GM19467 (cell line): ENCODE results near the gene CERS6.
A peak's percentile ranks its signal among the peaks of the same experiment; 100 is the strongest.

Source experiments
- ATAC-seq: cut with Tn5 transposase; IDR thresholded peaks from one replicate; pipeline ENCODE4 v1.9.1; 2021; ENCODE audit warnings: mild to moderate bottlenecking, moderate library complexity; ENCODE audit not compliant: unreplicated experiment

Gene CERS6

DNA sequence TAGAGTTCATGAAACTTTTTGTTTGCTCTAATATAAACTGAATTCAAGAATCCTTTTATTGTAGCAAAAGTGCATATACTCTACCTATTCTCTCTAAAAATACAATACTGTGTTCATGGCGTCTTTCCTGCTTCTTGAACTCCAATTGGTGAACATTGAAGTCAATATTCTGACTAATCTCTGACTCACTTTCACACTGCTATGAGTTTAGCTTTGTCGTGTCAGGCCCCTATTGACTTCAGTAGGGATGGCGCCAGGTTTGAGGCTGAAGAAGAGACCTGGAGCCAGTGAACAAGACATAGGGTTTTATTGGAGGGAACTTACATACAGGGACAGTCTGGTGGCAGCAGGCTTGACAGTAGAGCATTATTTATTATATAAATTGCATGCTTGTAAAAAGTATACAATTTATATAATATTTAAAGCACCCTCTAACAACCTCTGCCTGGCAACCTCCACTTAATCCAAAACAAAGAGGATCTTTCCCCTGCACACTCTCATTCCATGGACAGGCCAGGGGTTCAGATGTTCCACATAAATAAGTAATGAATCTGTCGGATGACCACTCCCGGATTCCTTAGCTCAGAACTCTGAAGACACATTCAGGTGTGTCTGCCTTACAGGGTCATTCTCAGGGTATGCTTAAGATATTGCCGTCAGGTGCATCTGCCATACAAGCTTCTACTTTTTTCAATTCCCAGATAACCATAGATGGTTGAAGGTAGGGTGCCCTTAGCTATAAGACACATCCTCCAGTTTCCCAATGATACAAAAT is 141.0 kb downstream of the CERS6 start:
- no peak for ATAC-seq

DNA sequence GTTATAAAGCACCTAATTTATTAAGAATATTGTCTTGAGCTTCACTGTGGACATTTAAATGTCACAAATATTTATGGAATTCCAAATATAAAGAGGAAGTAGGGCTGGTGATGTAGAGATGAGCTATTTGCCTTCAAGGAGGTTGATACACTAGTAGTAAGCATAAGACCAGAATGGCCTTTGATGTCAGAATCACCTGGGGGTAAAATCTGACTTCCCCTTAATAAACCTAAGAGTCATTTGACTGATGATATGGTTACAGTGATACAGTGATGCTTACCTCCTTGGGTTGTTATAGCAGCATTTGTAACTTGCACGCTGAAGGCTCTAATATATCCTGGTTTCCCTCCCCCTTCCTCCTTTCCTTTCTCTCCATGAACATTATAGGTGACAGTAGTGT is 143.7 kb downstream of the CERS6 start:
- ATAC-seq: no peak

DNA sequence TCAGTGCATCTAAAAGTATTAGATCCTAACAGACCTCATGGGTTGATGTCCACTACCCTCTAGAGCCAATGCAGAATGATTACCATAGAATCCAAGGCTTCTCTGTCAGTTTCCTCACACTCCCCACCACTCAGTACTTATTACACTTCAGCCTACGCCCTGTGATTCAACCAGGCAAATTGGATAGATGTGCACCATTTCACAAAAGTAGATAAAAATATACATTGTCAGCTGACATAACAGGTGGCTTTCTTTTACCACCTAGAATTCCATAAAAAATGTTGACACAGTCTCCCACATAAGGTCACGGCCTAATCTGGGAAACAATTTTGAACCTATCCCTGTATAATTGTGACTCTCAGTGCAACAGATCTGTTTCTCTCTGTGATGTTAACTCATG is 144.9 kb downstream of the CERS6 start:
- ATAC-seq: no peak

DNA sequence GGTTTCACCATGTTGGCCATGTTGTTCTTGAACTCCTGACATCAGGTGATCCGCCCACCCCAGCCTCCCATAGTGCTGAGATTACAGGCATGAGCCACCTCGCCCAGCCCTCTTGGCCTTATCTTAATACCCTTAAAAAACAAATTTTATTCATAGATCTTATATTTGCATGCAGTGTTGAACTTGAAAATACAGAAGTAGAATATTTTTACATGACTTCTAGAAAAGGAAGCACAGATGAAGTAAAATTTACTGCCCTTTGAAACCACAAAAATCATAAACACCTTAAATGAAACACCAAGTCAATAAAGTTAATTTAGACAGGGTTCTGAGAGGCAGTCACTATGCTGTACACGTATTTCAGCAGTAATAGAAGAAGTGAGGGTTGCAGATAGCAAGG is 145.7 kb downstream of the CERS6 start:
- peak; percentile 64 for ATAC-seq

DNA sequence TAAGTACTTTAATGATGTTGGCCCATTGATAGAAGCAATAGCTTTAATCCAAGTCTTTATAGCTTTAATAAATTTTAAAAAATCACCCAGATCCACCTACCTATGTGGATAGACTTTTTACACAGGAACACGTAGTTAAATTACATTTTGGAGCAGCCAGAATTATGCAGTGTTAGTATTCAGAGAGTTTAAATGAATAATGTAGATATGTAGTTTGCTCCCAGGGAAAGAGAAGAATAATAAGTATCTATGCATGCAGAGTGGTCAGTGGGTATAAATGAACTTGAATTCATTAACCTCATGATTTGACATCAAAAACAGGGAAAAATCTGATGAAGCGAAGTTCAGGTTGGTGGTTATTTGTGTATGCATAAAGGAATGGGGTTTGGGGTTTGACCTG is 146.3 kb downstream of the CERS6 start:
- ATAC-seq: no peak

DNA sequence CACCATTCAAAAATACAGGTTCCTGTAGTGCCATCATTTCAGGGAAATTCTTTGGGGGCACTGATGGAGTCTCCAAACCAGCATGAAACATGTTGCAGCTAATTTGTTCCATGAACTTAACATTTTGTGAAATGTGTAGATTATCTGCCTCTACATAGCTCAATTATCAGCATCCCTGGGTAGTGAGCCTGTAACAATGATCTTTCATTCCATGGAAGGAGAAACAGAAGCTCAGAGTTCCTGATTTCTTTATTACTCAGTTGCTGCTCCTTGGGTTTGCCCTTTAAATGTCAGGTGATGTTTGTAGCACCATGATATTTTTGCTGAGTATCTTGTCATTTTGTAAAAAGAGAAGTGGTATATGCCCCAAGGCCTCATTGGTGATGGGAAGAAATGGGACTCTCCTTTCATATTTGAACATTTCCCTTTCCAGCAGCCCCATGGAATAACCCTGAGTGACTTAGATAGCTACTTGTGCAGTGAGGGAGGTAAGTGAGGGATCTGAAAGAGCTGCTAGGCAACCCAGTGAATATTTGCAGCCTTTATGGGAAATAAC is 146.9 kb downstream of the CERS6 start:
- ATAC-seq: no peak

DNA sequence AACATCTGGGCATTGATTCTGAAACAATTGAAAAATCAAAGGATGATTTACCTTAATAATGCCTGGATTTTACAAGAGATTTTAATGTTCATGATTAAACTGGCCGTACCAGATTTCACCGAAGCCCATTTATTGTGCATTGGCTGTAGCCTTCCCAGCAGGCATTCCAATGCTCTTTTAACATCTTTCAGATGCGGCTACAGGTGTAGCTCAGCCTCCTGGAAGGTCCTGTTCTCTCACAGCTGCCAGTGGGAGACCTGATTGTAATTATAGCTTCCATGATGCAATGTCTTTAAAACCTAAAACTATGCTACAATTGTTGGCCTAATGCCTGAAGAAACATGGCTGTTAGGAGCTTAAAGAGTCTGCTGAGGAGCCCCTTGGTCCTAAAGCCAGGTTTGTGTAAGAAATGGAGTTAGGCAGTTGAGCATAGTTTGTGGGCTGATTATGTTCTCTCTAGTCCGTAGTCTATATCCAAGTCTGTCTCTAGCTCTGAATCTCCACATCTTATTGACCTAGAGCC is 147.4 kb downstream of the CERS6 start:
- no peak for ATAC-seq

DNA sequence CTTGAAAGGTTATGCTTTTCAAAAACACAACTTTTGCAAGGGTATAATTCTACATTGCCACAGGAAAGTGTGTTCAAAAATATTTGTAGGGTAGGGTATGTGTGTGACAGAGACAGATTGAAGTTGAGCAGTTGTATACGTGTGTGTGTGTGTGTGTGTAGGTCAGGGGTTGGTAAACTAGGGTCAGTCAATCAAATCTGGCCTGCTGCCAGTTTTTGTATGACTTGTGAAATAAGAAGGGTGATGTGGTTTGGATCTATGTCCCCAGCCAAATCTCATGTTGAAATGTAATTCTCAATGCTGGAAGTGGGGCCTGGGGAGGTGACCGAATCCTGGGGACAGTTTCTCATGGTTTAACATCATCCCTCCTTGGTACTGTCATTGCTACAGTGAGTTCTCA is 148.2 kb downstream of the CERS6 start:
- ATAC-seq: no peak

DNA sequence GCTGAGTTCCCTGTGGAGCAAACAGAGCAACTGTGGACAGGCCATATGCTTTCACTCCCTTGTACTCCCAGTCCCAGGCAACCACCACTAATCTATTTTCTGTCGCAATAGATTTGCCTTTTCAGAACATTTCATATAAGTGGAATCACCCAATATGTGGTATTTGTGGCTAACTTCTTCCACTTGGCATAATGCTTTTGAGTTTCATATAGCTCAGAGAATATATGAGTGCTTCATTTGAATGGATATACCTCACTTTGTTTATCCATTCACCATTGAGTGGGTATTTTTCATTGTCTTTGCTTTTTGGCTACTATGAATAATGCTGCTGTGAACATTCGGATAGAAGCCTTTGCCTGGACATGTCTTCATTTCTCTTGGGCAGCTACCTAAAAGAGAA is 151.9 kb downstream of the CERS6 start:
- ATAC-seq: no peak

DNA sequence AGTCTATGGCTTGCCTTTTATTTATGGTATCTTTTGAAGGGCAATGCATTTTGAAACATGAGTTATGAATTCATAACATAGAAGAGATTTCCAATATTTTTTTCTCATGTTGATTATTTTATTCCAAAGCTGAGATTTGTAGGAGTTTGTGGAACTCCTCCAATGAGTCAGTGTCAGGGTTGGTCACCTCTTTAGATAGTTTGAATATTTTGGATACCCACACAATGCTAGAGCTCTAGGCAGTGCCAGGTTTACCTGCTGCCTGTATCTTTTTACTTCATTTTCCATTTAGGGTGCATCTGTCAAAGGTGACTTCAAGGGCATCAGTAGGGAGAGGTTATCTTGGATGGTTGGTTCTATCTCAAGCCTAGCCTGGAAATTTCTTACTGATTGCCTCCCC is 152.7 kb downstream of the CERS6 start:
- no peak for ATAC-seq

DNA sequence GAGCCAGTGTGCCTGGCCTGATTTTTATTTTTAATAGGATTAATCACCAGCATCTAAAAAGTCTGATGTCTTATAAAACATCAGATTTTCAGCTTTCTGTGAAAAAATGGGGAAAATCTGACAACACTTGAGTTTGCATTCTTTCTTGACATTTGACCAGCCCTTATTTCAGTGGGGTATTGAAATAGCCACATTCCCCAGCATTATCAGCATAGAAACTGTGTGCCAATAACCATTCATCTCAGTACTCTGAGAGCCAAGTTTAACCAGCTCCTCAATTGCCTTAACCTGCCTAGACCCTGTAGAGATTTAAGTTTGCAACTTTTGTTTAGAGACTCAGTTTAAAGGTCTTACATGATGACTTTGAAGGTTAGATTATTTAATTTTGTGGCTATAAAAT is 155.0 kb downstream of the CERS6 start:
- ATAC-seq: no peak

DNA sequence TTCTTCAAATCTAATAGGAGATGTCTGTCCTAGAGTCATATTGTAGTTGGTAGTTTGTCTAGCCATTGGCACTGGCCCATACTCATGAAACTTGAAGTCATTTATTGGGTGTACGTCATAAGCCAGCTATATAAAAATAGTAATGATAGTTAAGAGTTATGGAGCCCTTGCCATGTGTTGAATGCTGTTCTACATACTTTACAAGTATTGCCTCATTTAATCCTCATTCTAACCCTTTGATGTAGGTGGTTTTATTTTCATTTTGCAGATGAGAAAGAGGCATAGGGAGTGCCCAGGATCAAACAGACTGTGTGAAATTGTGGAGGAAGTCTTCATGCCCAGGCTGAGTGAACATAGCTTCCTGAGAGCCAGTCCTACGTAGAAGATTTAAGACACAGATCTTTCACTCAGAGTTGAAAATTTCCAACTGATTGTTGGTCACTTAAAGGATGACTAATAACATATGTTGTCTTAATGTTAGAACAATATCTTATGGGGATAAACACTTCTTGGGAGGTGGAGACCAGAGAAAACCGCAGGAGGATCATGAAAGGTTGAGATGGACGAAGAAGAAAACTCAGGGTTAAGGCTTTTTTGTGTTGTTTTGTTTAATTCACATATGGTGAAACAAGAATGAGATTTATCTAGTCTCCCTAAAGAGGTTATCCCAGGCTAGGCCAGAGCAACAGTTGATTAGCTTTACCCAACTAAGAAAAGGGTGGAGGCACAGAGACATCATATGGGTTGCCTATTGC is 156.0 kb downstream of the CERS6 start:
- no peak for ATAC-seq

DNA sequence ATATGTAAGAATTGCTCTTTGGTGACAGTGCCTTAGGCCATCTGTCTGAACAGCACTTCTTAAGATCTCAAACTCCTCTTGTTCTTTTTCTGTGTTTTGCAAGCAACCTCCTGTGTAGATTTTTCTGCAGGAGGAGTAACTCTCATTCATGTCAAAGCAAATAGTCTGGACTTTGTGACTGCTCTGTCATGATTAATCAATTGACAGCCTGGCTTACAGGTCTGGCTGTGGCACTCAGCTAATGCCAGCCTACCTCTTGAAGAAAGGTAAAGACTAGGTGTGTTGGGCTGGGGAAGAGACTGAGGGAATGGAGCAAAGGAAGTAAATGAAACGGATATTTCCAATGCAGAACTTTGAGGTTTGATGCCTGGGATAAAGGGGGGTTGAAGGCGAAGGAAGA is 156.6 kb downstream of the CERS6 start:
- no peak for ATAC-seq

DNA sequence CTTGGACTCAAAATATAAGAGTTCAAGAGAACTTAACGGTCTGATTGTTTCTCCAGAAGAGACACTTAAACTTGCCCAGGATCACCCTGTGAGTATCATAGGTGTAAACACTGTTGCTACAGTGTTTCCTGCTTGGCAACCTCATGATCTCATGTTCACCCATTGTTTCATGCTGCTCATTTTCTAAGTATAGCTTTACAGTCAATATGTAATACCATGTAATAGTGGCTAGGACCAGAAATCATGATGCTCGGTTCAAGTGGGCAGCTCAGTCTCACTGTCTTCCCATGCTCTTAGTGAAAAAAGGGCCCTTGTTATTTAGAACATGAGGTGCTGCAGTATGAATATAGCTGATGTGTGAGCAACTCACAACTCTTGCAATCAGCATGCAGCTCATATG is 157.5 kb downstream of the CERS6 start:
- ATAC-seq: no peak

DNA sequence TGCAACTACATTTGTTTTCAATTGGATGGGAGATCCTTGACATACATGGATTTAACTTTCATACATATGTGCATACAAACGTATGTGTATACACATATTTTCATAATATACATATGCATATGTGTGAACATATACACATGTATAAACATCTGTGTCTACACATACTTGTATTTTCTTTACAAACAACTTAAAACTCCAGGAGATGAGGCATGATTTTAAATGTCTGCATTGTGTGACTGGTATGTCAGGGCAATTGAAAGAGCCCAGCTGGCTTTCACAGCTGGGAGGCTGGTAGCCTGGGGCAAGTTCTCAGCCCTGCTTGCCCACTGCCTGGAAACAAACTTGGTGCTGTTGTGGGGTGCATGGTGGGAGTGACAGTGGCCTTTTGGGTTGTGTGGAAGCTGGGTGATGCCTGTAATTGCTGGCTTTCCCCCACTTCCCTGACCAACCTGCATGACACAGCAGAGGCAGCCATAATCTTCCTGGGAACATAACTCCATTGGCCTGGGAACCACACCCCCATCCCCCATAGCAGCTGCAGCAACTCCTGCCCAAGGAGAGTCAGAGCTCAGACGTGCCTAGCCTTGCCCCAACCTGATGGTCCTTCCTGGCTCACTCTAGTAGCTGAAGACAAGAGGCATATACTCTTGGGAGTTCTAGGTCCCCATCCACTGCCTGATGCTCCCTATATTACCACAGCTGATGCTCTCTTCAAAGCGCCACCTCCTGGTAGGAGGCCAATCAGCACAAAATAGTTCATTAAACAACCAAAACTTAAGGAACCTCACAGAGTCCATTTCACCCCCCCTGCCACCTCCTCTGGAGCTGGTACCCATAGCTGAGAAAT is 158.3 kb downstream of the CERS6 start:
- ATAC-seq: no peak

DNA sequence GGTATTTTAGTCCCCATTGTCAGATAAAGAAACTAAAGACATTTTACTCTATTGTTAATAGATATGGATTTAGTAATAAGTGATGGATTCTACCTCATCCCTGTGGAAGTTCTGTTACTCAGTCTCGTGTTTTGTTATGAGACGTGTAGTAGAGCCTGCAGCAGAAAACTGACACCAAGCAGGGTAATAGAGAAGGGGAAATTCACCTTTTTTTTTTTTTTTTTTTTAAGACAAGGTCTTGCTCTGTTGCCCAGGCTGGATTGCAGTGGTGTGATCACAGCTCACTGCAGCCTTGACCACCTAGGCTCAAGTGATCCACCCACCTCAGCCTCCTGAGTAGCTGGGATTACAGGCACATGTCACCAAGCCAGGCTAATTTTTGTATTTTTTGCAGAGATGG is 164.5 kb downstream of the CERS6 start:
- no peak for ATAC-seq

DNA sequence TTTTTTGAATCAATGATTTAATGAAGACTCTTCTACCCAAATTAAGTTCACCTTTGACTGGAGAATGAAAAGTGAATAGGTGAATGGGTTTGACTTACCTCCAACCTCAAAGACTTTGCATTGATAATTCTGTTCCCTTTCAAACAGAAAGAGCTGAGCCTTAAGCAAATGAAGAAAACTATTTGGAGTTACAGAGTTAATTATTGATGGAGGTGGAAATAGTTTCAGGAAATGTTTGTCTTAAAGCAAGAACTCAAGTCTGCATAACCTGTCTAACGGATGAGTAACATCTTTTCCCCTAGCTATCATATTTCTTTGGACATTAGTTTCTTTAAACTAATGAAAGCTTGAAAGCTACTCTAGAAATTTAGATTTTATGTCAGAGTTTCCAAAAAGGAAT is 166.5 kb downstream of the CERS6 start:
- ATAC-seq: no peak

DNA sequence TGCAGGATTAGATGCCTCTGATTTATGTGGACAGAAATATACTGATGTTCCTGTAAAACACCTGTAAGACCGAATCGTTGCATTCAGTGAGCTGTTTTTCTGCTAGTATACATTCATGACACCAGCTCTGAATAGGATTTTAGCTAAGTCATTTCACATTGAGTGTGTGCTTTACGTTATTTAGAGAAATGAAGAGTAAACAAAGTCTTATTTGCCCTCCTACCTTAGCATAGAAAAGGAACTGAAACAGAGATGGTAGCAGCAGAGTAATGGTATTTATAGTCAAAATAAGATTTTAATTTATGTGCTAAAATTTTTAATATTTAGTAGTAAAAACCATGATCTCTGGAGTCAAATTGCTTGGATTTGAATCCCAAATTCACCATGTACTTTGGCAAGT is 168.0 kb downstream of the CERS6 start:
- ATAC-seq: no peak

DNA sequence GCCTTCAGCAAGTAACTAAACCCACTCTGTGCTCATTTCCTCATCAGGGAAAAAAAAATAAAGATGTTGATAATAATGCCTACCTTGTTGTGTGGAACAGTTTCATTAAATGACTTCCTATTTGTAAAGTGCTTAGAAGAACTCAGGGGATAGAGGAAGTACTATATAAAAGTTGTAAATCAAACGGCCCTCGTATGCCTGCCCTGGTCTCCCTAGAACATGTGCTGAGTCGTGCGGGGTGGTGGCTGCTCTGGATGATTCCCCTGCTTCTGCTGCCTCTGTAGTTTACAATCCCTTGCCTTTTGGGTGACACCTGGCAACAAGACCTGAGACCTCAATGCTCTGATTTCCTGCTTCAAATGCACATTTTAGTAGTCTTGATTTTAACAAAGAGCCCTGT is 170.0 kb downstream of the CERS6 start:
- no peak for ATAC-seq

DNA sequence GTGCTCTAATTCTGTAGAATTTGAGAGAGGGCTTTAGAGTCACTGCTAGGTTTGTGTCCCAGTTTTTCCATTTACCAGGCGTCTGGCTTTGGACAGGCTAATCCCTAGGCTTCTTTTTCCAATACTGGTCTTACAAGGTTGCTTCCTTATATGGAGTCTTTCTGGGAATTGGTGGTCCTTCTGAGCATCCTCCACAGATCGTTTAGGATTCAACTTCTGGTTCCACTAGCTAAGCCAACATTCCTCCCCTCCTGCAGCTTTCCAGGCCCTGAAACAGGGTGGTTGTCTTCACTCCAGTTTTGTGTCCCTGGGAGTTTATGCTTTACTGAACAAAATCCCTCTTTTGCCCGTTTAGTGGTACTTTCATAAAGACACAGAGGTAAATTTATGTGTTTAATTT is 170.6 kb downstream of the CERS6 start:
- no peak for ATAC-seq

DNA sequence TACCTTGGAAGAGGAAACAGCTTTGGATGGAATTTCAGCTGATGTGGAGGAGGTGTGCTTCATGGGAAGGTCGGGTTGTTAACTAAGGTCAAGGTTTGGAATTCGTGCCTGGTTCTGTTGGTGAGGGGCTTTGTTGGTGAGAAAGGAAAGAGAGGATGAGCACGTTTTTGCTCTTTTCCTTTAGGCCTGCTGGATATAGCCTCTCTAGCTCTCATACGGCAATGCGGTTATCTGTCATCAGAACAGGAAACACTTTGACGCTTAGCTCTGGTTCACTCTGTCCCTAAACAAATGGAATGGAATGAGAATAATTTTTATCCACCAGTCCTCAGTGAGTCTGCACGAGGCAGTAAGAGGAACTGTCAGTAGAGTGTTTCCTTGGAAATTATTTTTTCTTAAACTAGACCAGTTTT is 176.6 kb downstream of the CERS6 start:
- ATAC-seq: no peak
